Measurements from ENCODE around the gene PRSS53. TPM values are rescaled to one million over a fixed set of nuclear protein-coding genes. Genes with fewer than 3 reads are reported as not detected.

The PRSS53 gene
- total and polyA plus RNA-seq, 4 donors = 0.51 to 14.5 (median 3.0) TPM

GRCh38 chr16:31090540-31090939, 1.8 kb upstream of the PRSS53 start (continued):
- TF ChIP-seq CTCF (IDR thresholded peaks at IDR 0.05; ENCODE audit: low read depth, low read length, missing input control) (no peak), FOXA1 (IDR thresholded peaks at IDR 0.05) (no peak), RXRA (IDR thresholded peaks at IDR 0.05) (no peak)

GRCh38 chr16:31089199-31089598, 456 bp upstream of the PRSS53 start:
- WGBS = 96% methylated on average over 8 of the region's 8 CpGs
- H3K4me1 ChIP-seq (ENCODE audit: control insufficient read depth in 4 of 4, insufficient read depth in 4 of 4, low read length in 3 of 4) = peaks cover 0 to 12% (median 8%) of the 10 kb centered on the region in 4 donors
- H3K4me3 ChIP-seq (ENCODE audit: low read depth in 1 of 3, low read length in 3 of 3) = no peak overlapping the region
- H3K27me3 ChIP-seq (ENCODE audit: control insufficient read depth in 4 of 4, insufficient read depth in 4 of 4, low read length in 3 of 4) = no peaks in the 10 kb centered on the region
- H3K27ac ChIP-seq (ENCODE audit: low read depth in 1 of 2, low read length in 2 of 2) = no peak overlapping the region
- no peaks in the 10 kb centered on the region for H3K9me3 ChIP-seq (ENCODE audit: control insufficient read depth in 4 of 4, low read length in 3 of 4)
- H3K9ac ChIP-seq (ENCODE audit: low read depth in 1 of 2, low read length in 2 of 2) = no peak overlapping the region
- peaks cover 13 to 39% (median 25%) of the 10 kb centered on the region in 4 donors for H3K36me3 ChIP-seq (ENCODE audit: control insufficient read depth in 4 of 4, insufficient read depth in 3 of 4, low read depth in 1 of 4, low read length in 3 of 4)
- no peak for TF ChIP-seq TAF1 (conservative IDR thresholded peaks at IDR 0.05)
- no peak for TF ChIP-seq HNF4G (IDR thresholded peaks at IDR 0.05)
- TF ChIP-seq CTCF (IDR thresholded peaks at IDR 0.05; ENCODE audit: low read depth, low read length, missing input control) = no peak
- TF ChIP-seq YY1 (IDR thresholded peaks at IDR 0.05) = no peak
- TF ChIP-seq ZBTB33 (IDR thresholded peaks at IDR 0.05) = no peak
- no peak for TF ChIP-seq ATF3 (IDR thresholded peaks at IDR 0.05)
- no peak for TF ChIP-seq NR2F2 (IDR thresholded peaks at IDR 0.05)
- TF ChIP-seq MAX (IDR thresholded peaks at IDR 0.05) = no peak
- TF ChIP-seq FOXA2 (IDR thresholded peaks at IDR 0.05) = no peak
- no peak for TF ChIP-seq JUND (IDR thresholded peaks at IDR 0.05)
- no peak for TF ChIP-seq EGR1 (IDR thresholded peaks at IDR 0.05; ENCODE audit: low read depth in 2 of 2)
- no peak for TF ChIP-seq GABPA (IDR thresholded peaks at IDR 0.05 in 1 of 2, conservative IDR thresholded peaks at IDR 0.05 in 1 of 2)
- no peak for TF ChIP-seq REST (IDR thresholded peaks at IDR 0.05)
- no peak for TF ChIP-seq FOXA1 (IDR thresholded peaks at IDR 0.05)
- TF ChIP-seq SP1 (IDR thresholded peaks at IDR 0.05) = no peak
- no peak for DNase-seq (ENCODE audit: low spot score)

All from liver (tissue), 9 donors.